HepG2 (cell line): ENCODE results near the gene SHC1. TPM values are rescaled to one million over a fixed set of nuclear protein-coding genes. Genes with fewer than 3 reads are reported as not detected.
A peak's percentile ranks its signal among the peaks of the same experiment; 100 is the strongest.

Experiments
- BHLHE40 ChIP-seq: IDR thresholded peaks from 2 replicates; pipeline ENCODE4 v1.6.1; 2011; ENCODE audit warnings: low read length, improper control_type of control experiment
- CAMTA2 ChIP-seq: sonication (generic); formaldehyde crosslinking; IDR thresholded peaks from 2 replicates; pipeline ENCODE4 v1.4.0; 2020; ENCODE audit warnings: mild to moderate bottlenecking, missing genetic modification reagents, borderline replicate concordance
- CBX5 ChIP-seq: sonication (generic); formaldehyde crosslinking; IDR thresholded peaks from 2 replicates; pipeline ENCODE4 v1.4.0; 2020; ENCODE audit warnings: missing genetic modification reagents, borderline replicate concordance
- FOXK1 ChIP-seq: sonication (generic); formaldehyde crosslinking; IDR thresholded peaks from 2 replicates; pipeline ENCODE4 v1.4.0; 2020; ENCODE audit warnings: low read depth, missing genetic modification reagents, borderline replicate concordance
- JUNB ChIP-seq: sonication (generic); formaldehyde crosslinking; IDR thresholded peaks from 2 replicates; pipeline ENCODE4 v1.8.0; 2022; ENCODE audit warnings: missing genetic modification reagents, mild to moderate bottlenecking, borderline replicate concordance
- KAT7 ChIP-seq: IDR thresholded peaks from 2 replicates; pipeline ENCODE4 v1.6.1; 2018; ENCODE audit warnings: borderline replicate concordance, missing compliant biosample characterization
- MLLT10 ChIP-seq: sonication (generic); formaldehyde crosslinking; IDR thresholded peaks from 2 replicates; pipeline ENCODE4 v1.4.0; 2020; ENCODE audit warnings: missing genetic modification reagents
- MYC ChIP-seq: sonication (generic); formaldehyde crosslinking; IDR thresholded peaks from 2 replicates; pipeline ENCODE4 v1.9.0; 2021; ENCODE audit warnings: missing genetic modification reagents, borderline replicate concordance
- NR3C1 ChIP-seq: sonication (generic); formaldehyde crosslinking; IDR thresholded peaks from 2 replicates; pipeline ENCODE4 v1.4.0; 2020; ENCODE audit warnings: missing genetic modification reagents
- PITX1 ChIP-seq: sonication (generic); formaldehyde crosslinking; IDR thresholded peaks from 2 replicates; pipeline ENCODE4 v1.5.1; 2020; ENCODE audit warnings: mild to moderate bottlenecking, missing genetic modification reagents
- RAD21 ChIP-seq: fragments of 450-650 bp; formaldehyde crosslinking; IDR thresholded peaks from 2 replicates; pipeline ENCODE4 v1.5.0; 2020; ENCODE audit warnings: mild to moderate bottlenecking
- SOX13 ChIP-seq, 3 experiments: fragments of 450-650 bp in 1 of 3; sonication (generic) in 1 of 3; formaldehyde crosslinking in 1 of 3; IDR thresholded peaks in 2 of 3; conservative IDR thresholded peaks in 1 of 3; 2 replicates each; pipeline versions ENCODE4 v1.5.0 to v1.6.1; 2016 to 2020; ENCODE audit warnings: antibody characterized with exemption in 1 of 3, mild to moderate bottlenecking in 1 of 3, missing compliant biosample characterization in 1 of 3, missing genetic modification reagents in 1 of 3, moderate library complexity in 1 of 3
- ZNF350 ChIP-seq: sonication (generic); formaldehyde crosslinking; IDR thresholded peaks from 2 replicates; pipeline ENCODE4 v1.4.0; 2020; ENCODE audit warnings: mild to moderate bottlenecking, low read depth, missing genetic modification reagents, borderline replicate concordance
- ZNF431 ChIP-seq: sonication (generic); formaldehyde crosslinking; IDR thresholded peaks from 2 replicates; pipeline ENCODE4 v1.9.0; 2022; ENCODE audit warnings: missing genetic modification reagents, low read depth, mild to moderate bottlenecking, borderline replicate concordance
- ZNF747 ChIP-seq: sonication (generic); formaldehyde crosslinking; IDR thresholded peaks from 2 replicates; pipeline ENCODE4 v1.8.1; 2023; ENCODE audit warnings: missing genetic modification reagents, mild to moderate bottlenecking, borderline replicate concordance
- polyA plus RNA-seq, 8 experiments: library from polyadenylated mRNA; depleted of rRNA in 3 of 8; stranded (reverse) in 7 of 8; unstranded in 1 of 8; fragments of >200 nt; fragmentation: Illumina TruSeq in 4 of 8; extraction: Trizol in 4 of 8; gene quantifications; 2 replicates each; pipeline versions ENCODE4 v1.2.1 to v1.2.3, GENCODE V29; 2011 to 2016; ENCODE audit warnings: low read depth in 4 of 8, missing spikeins in 1 of 8, mixed read lengths in 1 of 8; ENCODE audit not compliant: insufficient read depth in 1 of 8
- total RNA-seq, 5 experiments: library from RNA; depleted of rRNA; stranded (reverse); fragments of >200 nt; fragmentation: Illumina TruSeq; extraction: Trizol; gene quantifications; 2 replicates each; pipeline ENCODE4 v1.2.3, GENCODE V29; 2016; ENCODE audit warnings: low read depth in 1 of 5
- TF ChIP-seq, protein P1 (sequence below): sonication (generic); formaldehyde crosslinking; IDR thresholded peaks from 2 replicates; pipeline ENCODE4; 2020; ENCODE audit warnings: missing genetic modification reagents, mild to moderate bottlenecking, borderline replicate concordance
- TF ChIP-seq, protein P2 (sequence below): sonication (generic); formaldehyde crosslinking; IDR thresholded peaks from 2 replicates; pipeline ENCODE4 v1.9.0; 2021; ENCODE audit warnings: missing genetic modification reagents, borderline replicate concordance
- TF ChIP-seq, protein P3 (sequence below): sonication (generic); formaldehyde crosslinking; conservative IDR thresholded peaks from 2 replicates; pipeline ENCODE4 v1.8.0; 2022; ENCODE audit warnings: mild to moderate bottlenecking, moderate library complexity, missing genetic modification reagents
- TF ChIP-seq, protein P4 (sequence below): sonication (generic); formaldehyde crosslinking; IDR thresholded peaks from 2 replicates; pipeline ENCODE4 v1.8.1; 2023; ENCODE audit warnings: mild to moderate bottlenecking, missing genetic modification reagents

The SHC1 gene
- total and polyA plus RNA-seq, 2 of the 13 experiments (the other 11 are each of a cell fraction or from before 2014, with no cell fraction given) = 52.0 to 137 TPM

DNA sequence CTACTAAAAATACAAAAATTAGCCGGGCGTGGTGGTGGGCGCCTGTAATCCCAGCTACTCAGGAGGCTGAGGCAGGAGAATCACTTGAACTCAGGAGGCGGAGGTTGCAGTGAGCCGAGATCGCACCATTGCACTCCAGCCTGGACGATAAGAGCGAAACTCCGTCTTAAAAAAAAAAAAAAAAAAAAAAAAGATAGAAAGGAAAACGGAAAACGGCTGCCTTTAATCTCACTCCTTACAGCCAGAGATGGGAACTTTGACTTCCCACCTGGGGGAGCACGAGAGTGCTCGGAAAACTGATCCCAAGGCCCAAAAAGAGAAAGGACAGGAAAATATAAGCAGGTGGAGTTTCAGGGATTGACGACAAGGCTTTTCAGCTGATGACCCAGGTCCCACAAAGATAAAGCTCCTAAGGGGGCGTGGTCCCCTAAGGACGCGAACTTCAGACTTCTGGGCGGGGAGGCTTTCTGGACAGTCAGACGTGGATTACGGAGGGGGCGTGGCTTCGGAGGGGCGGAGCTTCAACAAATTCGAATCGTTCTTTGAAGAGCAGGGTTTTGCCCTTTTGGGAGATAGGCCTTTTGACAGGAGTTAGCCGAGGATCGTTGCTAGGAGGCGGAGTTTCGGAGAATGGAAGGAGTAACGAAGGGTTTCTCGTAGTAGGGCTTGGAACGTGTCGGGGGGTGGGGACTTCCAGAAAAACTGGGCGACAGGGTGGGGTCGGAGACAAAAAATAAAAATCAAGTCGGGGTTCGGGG, 3.0 kb upstream of the SHC1 start (continued):
- TF ChIP-seq, protein P1, sequence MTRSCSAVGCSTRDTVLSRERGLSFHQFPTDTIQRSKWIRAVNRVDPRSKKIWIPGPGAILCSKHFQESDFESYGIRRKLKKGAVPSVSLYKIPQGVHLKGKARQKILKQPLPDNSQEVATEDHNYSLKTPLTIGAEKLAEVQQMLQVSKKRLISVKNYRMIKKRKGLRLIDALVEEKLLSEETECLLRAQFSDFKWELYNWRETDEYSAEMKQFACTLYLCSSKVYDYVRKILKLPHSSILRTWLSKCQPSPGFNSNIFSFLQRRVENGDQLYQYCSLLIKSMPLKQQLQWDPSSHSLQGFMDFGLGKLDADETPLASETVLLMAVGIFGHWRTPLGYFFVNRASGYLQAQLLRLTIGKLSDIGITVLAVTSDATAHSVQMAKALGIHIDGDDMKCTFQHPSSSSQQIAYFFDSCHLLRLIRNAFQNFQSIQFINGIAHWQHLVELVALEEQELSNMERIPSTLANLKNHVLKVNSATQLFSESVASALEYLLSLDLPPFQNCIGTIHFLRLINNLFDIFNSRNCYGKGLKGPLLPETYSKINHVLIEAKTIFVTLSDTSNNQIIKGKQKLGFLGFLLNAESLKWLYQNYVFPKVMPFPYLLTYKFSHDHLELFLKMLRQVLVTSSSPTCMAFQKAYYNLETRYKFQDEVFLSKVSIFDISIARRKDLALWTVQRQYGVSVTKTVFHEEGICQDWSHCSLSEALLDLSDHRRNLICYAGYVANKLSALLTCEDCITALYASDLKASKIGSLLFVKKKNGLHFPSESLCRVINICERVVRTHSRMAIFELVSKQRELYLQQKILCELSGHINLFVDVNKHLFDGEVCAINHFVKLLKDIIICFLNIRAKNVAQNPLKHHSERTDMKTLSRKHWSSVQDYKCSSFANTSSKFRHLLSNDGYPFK = no peak
- TF ChIP-seq PITX1 (CRISPR knock-in tag) = 0 out of 2 replicates have a peak, but pooled peaks have one; percentile 44
- no peak for TF ChIP-seq ZNF431 (CRISPR knock-in tag)
- TF ChIP-seq MLLT10 = no peak
- no peak for TF ChIP-seq ZNF747 (CRISPR knock-in tag)
- TF ChIP-seq FOXK1 = peak; percentile 30; the same call in 1 of the 2 replicates
- no peak for TF ChIP-seq NR3C1 (CRISPR knock-in tag)
- TF ChIP-seq, protein P2, sequence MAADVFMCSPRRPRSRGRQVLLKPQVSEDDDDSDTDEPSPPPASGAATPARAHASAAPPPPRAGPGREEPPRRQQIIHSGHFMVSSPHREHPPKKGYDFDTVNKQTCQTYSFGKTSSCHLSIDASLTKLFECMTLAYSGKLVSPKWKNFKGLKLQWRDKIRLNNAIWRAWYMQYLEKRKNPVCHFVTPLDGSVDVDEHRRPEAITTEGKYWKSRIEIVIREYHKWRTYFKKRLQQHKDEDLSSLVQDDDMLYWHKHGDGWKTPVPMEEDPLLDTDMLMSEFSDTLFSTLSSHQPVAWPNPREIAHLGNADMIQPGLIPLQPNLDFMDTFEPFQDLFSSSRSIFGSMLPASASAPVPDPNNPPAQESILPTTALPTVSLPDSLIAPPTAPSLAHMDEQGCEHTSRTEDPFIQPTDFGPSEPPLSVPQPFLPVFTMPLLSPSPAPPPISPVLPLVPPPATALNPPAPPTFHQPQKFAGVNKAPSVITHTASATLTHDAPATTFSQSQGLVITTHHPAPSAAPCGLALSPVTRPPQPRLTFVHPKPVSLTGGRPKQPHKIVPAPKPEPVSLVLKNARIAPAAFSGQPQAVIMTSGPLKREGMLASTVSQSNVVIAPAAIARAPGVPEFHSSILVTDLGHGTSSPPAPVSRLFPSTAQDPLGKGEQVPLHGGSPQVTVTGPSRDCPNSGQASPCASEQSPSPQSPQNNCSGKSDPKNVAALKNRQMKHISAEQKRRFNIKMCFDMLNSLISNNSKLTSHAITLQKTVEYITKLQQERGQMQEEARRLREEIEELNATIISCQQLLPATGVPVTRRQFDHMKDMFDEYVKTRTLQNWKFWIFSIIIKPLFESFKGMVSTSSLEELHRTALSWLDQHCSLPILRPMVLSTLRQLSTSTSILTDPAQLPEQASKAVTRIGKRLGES (CRISPR knock-in tag) = no peak
- TF ChIP-seq, protein P3, sequence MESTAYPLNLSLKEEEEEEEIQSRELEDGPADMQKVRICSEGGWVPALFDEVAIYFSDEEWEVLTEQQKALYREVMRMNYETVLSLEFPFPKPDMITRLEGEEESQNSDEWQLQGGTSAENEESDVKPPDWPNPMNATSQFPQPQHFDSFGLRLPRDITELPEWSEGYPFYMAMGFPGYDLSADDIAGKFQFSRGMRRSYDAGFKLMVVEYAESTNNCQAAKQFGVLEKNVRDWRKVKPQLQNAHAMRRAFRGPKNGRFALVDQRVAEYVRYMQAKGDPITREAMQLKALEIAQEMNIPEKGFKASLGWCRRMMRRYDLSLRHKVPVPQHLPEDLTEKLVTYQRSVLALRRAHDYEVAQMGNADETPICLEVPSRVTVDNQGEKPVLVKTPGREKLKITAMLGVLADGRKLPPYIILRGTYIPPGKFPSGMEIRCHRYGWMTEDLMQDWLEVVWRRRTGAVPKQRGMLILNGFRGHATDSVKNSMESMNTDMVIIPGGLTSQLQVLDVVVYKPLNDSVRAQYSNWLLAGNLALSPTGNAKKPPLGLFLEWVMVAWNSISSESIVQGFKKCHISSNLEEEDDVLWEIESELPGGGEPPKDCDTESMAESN (CRISPR knock-in tag) = no peak
- TF ChIP-seq RAD21 (CRISPR knock-in tag) = peak; percentile 30
- no peak; the same call in 1 of the 2 replicates for TF ChIP-seq MYC (CRISPR knock-in tag)
- TF ChIP-seq KAT7 (CRISPR knock-in tag) = no peak
- TF ChIP-seq BHLHE40 = no peak
- no peak for TF ChIP-seq SOX13 (IDR thresholded peaks at IDR 0.05)
- peak in 1 of 2 experiments; percentile 26; a peak in 1 of 4 replicates for TF ChIP-seq SOX13 (CRISPR knock-in tag; conservative IDR thresholded peaks at IDR 0.05 in 1 of 2, IDR thresholded peaks at IDR 0.05 in 1 of 2)
- TF ChIP-seq CAMTA2 (CRISPR knock-in tag) = no peak
- TF ChIP-seq CBX5 (CRISPR knock-in tag) = no peak
- no peak for TF ChIP-seq JUNB (CRISPR knock-in tag)
- TF ChIP-seq ZNF350 (CRISPR knock-in tag) = no peak
- TF ChIP-seq, protein P4, sequence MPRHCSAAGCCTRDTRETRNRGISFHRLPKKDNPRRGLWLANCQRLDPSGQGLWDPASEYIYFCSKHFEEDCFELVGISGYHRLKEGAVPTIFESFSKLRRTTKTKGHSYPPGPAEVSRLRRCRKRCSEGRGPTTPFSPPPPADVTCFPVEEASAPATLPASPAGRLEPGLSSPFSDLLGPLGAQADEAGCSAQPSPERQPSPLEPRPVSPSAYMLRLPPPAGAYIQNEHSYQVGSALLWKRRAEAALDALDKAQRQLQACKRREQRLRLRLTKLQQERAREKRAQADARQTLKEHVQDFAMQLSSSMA (CRISPR knock-in tag) = no peak
